HG03354 (cell line): ENCODE measurements around the gene GRIN3A.
A peak's percentile ranks its signal among the peaks of the same experiment; 100 is the strongest.
"Not testable (repeated sequence)": the region's sequence is repeated elsewhere in the genome, so short reads cannot be mapped to it uniquely, and the experiment has no call there.

Experiments used
- ATAC-seq: cut with Tn5 transposase; IDR thresholded peaks from one replicate; pipeline ENCODE4 v1.9.1; 2021; ENCODE audit warnings: mild to moderate bottlenecking; ENCODE audit not compliant: unreplicated experiment, poor library complexity, severe bottlenecking

GRIN3A gene

GRCh38 chr9:101738566-101739183 lies at the start of gene GRIN3A:
Gene GRIN3A (minus strand): TSS chr9:101738647. CDS start chr9:101737979, 668 bp downstream.
- ATAC-seq = no peak

- ATAC-seq = no peak
Measured at GRCh38 chr9:101787891-101788290, 49.4 kb upstream of the GRIN3A start.

GRCh38 chr9:101778332-101778731 lies 39.9 kb upstream of the GRIN3A start:
- no peak for ATAC-seq

DNA sequence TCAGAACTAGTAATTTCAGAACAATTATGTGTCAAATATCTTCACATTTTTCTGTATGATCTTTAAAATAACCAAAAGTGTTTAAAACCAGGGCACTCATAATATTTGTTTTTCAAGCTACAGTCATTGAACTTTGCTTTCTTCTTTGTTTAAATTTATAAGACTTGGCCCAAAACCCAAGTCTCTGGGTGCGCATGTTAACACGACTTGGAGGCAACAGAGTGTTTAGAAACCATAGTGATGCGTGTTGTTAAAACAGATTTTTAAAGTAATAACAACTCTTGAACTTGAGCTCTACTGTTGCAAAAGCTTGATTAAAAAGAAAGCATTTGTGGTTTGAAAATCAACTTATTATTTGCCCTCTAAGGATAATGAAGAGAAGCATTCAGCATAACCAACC lies 26.0 kb upstream of the GRIN3A start:
- no peak for ATAC-seq

GRCh38 chr9:101758304-101758930 lies 20.0 kb upstream of the GRIN3A start:
- no peak for ATAC-seq

GRCh38 chr9:101753716-101754115 lies 15.3 kb upstream of the GRIN3A start:
- ATAC-seq = no peak

GRCh38 chr9:101751895-101752294 lies 13.4 kb upstream of the GRIN3A start:
- ATAC-seq = no peak

- no peak for ATAC-seq
Measured at GRCh38 chr9:101739311-101739710, 864 bp upstream of the GRIN3A start.

- no peak for ATAC-seq
Measured at GRCh38 chr9:101737705-101738565, 512 bp downstream of the GRIN3A start.

GRCh38 chr9:101737165-101737704 lies 1.2 kb downstream of the GRIN3A start:
- ATAC-seq = no peak

DNA sequence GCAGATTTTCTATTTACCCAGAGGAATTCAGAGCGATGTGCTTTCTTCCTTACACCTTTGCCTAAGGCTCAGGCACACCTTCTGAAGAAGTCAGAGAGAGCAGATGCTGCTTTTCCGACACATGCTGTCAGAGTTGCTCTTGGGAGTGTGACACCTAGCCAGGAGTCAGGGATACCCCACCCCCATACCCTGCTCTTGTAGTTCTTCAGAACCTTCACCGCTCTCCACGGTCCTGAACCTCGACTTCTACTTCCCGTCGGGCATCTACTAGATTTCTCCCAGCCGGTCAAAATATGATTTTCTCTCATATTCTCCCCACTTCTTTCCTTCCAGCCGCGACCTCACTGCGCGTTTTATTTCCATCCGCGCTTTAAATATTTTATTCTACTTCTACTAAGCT lies 1.7 kb downstream of the GRIN3A start:
- no peak for ATAC-seq

- ATAC-seq = no peak
Measured at GRCh38 chr9:101731429-101731828, 7.0 kb downstream of the GRIN3A start.

DNA sequence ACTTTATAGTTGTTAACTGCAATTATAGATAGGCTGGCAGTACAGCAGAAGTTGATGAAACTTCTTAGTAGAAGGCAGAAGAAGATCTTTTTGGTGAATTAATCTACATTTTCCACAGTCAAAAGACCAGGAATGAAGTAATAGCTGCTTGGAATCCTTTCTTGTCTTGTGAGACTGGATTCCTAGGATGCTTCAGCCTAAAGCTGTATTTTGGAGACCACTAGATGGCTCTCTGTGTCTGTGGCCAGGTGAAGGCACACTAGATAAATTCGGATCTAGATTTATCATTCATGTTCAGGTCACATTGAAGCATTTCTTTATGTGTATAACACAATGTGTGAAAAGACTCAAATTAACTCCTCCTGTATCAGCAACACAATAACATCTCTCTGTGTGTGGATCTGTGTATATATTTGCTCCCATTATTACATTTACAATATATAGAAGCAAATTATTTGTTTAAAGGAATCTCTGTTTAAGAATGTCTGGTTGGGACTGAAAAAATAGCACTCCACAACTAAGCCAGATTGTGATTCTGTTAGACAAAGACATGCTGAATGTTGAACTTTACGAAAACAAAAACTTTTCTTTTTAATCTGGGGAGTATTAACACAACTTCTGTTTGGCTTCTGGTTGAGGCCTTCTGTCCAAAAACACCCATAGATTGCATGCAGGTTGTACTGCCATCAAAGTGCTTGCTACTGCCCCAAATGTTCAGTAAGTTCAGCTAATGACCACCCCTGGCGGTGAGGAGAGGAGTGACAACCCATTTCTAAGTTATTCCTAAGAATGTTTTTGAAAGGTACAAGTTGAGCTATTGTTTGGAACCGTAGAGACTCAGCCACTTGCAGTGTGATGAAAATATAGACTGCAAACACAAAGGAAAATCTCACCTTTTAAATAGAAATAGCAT lies 10.6 kb downstream of the GRIN3A start:
- ATAC-seq = peak; percentile 97

GRCh38 chr9:101724271-101724670 lies 14.2 kb downstream of the GRIN3A start:
- not testable (repeated sequence) for ATAC-seq

DNA sequence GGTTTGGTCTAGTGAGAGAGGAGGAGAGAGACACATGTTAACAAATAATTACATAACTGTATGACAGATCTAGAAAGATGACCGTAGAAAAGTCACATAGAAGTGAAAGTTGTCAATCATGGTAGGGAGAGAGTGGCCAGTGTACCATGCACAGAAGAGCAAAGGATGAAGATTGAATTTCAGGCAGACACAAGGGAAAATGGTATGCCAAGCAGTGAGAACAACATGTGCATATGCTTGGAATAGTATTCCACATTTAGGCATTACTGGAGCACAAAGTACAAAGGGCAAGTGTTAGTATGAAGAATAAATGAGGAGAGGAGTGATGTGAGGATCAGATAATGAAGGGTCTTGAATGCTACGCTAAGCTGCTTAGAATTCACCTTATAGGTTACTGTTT lies 20.3 kb downstream of the GRIN3A start:
- no peak for ATAC-seq

DNA sequence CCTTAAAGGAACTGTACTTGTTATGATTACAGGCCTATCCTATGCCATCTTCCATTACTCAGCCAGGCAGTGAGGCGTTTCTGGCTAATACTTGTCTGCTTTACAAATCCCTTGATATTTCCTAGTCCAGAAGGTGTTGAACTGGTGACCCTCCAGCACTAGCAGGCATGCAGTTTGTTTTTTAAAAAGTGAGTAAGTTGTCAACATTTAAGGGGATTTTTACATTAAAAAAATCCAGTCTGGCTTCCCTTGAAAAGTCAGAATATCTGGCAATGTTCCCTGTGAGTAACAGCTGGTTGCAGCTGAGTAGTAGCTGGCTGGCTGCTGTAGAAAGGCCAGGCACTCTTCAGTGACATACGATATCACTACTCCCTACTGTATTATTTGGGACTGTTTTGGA lies 21.8 kb downstream of the GRIN3A start:
- no peak for ATAC-seq

DNA sequence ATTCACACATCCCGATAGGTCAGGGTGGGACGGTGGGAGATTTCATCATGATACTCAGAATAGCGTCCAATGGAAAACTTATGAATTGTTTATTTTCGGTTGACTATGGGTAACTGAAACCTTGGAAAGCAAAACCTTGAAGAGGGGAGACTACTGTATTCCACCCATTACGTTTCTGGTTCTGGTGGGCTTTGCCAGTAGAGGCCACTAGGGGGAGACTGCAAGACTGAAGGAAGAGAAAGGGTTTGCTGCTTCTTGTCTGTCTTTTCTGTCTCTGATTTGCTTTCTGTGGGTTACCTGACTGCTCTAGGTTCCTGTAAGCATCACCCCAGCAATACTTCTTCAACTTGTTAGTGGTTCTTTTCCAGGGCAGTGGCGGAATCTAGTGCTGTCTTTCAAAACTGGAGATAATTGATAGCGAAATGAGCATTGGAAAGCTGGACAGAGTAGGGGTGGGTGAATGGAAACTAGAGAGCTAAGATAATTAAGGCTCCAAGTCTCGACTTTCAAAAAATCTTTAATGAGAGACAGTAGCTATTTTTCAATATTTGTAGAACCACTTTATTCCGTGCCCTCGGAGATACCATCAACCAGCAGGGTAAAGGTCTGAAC lies 27.0 kb downstream of the GRIN3A start:
- ATAC-seq = peak; percentile 90

DNA sequence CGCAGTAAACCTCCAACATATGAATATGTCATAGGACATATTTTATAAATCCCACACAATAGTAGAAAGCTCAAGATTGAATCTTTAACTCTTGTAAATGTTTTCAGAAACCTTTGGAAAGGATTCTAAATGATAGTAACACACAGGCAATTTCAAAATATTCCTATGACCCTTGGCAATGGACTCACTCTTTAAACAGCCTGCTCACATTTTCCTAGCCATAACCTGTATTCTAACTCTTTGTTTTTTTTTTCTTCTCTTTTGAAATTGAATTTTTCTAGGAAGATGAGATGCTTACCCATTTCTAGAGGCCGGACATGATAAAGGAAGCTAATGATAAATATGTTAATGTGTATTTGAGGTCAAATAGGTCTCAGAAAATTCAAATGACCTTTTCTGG lies 29.6 kb downstream of the GRIN3A start:
- no peak for ATAC-seq

DNA sequence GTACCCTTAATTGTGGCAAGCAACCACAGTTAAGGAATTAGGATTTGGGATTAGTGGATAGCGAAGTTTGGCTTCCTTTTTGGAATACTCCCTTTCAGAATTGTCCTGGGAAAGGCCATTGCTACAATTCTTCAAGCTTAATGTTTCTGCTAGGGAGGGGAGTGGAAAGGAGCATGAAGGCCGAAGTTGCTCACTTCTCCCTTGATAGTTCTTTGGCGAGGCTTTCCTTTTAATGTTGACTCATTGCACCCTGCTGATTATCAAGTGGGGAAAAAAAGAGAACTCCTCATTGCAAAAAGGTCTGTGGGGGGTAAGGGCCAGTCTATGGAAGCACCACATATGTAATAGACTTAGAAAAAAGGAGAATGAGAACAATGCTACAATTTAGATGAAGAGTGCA lies 30.7 kb downstream of the GRIN3A start:
- ATAC-seq = no peak
